ENCODE measurements around the gene GALNT9. TPM values are rescaled to one million over a fixed set of nuclear protein-coding genes. Genes with fewer than 3 reads are reported as not detected.

Gene GALNT9
- total and polyA plus RNA-seq, 12 donors = 0.01 to 0.19 TPM; not detected in 10

DNA sequence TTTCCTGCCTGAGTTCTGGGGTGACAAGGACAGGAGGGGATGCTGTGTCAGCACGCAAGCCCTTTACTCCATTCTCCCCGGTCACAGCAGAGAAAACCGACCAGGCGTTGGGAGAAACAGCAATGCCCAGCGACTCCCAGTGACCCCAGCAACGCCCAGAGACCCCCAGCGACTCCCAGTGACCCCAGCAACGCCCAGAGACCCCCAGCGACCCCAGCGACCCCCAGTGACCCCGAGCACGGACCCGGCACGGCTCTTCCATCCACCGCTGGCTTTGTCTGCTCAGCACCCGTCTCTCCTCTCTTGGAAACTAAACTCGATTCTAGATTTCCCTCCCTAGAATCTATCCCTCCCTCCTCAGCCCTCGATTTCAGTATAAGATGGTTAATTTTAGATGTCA, 38.5 kb upstream of the GALNT9 start:
- H3K36me3 ChIP-seq = no peaks in the 10 kb centered on the region
- intact Hi-C loops (cut with DNase I) = no loop called here
- ATAC-seq = no peak
- DNase-seq = no peak
- no peak overlapping the region for H3K27ac ChIP-seq
- no peak overlapping the region for H3K4me3 ChIP-seq
- WGBS, 2 donors = 70 to 72% methylated on average over 18 of the region's 18 CpGs
- peaks cover 0 to 55% (median 37%) of the 10 kb centered on the region in 7 donors for H3K27me3 ChIP-seq
- no peaks in the 10 kb centered on the region for H3K4me1 ChIP-seq
- peaks cover 0 to 25% (median 7%) of the 10 kb centered on the region in 11 donors for H3K9me3 ChIP-seq
- TF ChIP-seq, protein P1, sequence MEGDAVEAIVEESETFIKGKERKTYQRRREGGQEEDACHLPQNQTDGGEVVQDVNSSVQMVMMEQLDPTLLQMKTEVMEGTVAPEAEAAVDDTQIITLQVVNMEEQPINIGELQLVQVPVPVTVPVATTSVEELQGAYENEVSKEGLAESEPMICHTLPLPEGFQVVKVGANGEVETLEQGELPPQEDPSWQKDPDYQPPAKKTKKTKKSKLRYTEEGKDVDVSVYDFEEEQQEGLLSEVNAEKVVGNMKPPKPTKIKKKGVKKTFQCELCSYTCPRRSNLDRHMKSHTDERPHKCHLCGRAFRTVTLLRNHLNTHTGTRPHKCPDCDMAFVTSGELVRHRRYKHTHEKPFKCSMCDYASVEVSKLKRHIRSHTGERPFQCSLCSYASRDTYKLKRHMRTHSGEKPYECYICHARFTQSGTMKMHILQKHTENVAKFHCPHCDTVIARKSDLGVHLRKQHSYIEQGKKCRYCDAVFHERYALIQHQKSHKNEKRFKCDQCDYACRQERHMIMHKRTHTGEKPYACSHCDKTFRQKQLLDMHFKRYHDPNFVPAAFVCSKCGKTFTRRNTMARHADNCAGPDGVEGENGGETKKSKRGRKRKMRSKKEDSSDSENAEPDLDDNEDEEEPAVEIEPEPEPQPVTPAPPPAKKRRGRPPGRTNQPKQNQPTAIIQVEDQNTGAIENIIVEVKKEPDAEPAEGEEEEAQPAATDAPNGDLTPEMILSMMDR (IDR thresholded peaks at IDR 0.05) = no peak

DNA sequence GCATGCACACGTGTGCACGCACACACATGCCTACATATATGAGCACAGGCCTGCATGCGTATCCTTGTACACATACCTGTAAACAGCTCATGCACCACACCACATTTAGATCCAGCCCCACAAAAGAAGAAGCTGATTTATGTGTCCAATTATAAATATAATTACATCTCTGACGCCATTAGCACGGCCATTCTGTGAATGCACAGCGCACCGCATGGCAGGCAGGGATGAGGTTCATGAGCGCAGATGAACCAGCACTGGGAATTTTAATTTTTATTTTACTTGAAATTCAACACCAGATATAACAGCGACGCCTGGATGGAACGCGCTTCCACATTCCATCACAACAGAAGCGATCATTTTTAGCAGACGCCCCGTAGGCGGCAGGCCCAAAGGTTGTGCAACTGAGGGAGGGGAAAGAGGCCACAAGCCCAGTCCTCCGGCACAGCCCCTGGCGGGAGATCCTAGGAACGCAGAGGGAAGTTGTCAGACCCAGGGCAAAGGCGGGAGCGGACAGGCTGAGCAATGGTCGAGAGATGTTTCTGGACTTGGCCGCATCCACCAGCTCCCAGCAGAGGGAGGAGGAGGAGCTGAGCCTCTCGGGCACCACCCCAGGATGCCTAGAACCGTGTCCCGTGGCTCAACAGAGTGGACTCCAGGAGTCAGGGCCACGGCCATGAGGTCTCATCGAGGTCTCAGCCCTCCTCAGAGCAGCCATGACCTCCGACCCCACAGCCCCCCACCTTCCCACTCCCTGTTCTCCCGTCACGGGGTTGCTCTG, 37.9 kb upstream of the GALNT9 start:
- 77 to 83% methylated on average over 31 of the region's 31 CpGs for WGBS, 2 donors
- Histone ChIP-seq H3K27me3 (peaks cover 0 to 50% (median 36%) of the 10 kb centered on the region in 7 donors), H3K4me3 (no peak overlapping the region), H3K9me3 (peaks cover 0 to 25% (median 7%) of the 10 kb centered on the region in 11 donors), H3K27ac (no peak overlapping the region), H3K36me3 (no peaks in the 10 kb centered on the region), H3K4me1 (no peaks in the 10 kb centered on the region)
- TF ChIP-seq, protein P1 (IDR thresholded peaks at IDR 0.05) = no peak
- intact Hi-C loops (cut with DNase I) = no loop called here
- ATAC-seq = no peak
- DNase-seq = no peak

DNA sequence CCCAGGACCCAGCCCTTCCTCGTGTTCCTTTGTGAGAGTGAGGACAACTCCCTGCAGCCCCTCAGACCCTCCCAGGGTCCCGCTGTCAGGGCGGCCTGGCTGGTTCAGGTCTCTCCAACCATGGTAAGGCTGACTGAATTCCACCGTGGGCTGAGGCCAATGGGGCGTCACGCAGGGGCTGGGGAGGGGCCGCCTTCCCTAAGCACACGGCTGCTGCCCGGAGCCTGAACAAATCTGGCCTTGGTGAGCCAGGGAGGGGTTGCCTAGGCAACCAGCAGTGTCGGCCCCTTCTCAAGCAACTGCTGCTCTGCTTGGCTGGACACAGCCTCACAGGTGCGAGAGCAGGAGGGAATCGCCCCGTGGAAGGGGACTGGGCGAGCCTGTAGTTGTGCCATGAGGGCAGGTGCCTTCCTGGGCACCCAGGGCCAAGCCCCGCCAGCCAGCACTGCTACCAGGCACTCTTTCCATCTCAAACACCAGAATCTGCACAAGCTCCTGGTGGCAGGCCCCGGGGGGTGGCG, 37.0 kb upstream of the GALNT9 start:
- TF ChIP-seq, protein P1 (IDR thresholded peaks at IDR 0.05) = no peak
- Histone ChIP-seq H3K27ac (no peak overlapping the region), H3K27me3 (peaks cover 0 to 41% (median 27%) of the 10 kb centered on the region in 7 donors), H3K9me3 (peaks cover 0 to 18% (median 4%) of the 10 kb centered on the region in 11 donors), H3K4me3 (no peak overlapping the region), H3K4me1 (no peaks in the 10 kb centered on the region), H3K36me3 (no peaks in the 10 kb centered on the region)
- intact Hi-C loops (cut with DNase I) = no loop called here
- ATAC-seq = no peak
- WGBS, 2 donors = 69 to 72% methylated on average over 17 of the region's 17 CpGs
- no peak for DNase-seq

DNA sequence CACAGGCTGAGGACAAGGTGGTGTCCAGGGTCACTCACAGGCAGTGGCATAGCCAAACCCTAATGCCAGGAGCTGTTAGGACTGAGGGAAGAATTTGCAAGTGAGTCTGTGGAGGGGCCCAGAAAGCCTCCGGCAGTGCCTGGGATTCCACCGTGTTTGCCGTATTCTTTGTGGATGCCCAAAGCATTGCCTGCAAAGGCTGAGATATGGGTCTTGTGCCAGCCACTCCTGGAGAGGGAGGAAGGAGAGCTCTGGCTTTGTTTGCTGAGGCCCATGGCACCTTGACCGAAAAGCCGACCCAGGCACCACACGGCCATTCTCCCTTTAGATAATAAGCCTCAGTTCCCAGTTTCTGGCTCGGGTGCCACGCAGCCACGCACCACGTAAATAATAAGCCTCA, 35.8 kb upstream of the GALNT9 start:
- peaks cover 0 to 6% (median 0%) of the 10 kb centered on the region in 11 donors for H3K9me3 ChIP-seq
- TF ChIP-seq, protein P1 (IDR thresholded peaks at IDR 0.05) = no peak
- no peaks in the 10 kb centered on the region for H3K36me3 ChIP-seq
- no peak overlapping the region for H3K4me3 ChIP-seq
- intact Hi-C loops (cut with DNase I) = no loop called here
- 94 to 97% methylated on average over 10 of the region's 10 CpGs for WGBS, 2 donors
- no peaks in the 10 kb centered on the region for H3K4me1 ChIP-seq
- H3K27ac ChIP-seq = no peak overlapping the region
- DNase-seq (no peak), ATAC-seq (no peak)
- peaks cover 0 to 29% (median 15%) of the 10 kb centered on the region in 7 donors for H3K27me3 ChIP-seq

All from heart right ventricle (tissue), 16 donors.